Breast epithelium (tissue), 4 donors: Measurements from ENCODE around the gene RBP5. TPM values are rescaled to one million over a fixed set of nuclear protein-coding genes. Genes with fewer than 3 reads are reported as not detected.
"Not testable (repeated sequence)": the region's sequence is repeated elsewhere in the genome, so short reads cannot be mapped to it uniquely, and the experiment has no call there.

Source experiments
- DNase-seq, 2 donors: peaks; one replicate each; pipeline ENCODE4 v3.0.0-alpha.2; 2019; ENCODE audit warnings: low spot score in 2 of 2
- H3K27ac ChIP-seq, 2 donors: fragments of 200-600 bp; sonication (generic) in 1 of 2; one replicate each; pipeline ENCODE4 v1.5.1; 2016 to 2019; ENCODE audit warnings: mild to moderate bottlenecking in 1 of 2
- H3K27me3 ChIP-seq, 2 donors: fragments of 200-600 bp; sonication (generic) in 1 of 2; one replicate each; pipeline versions ENCODE4 v1.5.1 to v1.6.0; 2017 to 2019; ENCODE audit warnings: control low read depth in 1 of 2, mild to moderate bottlenecking in 1 of 2
- H3K36me3 ChIP-seq: fragments of 200-600 bp; one replicate; pipeline ENCODE4 v1.5.1; 2019
- H3K4me1 ChIP-seq, 2 donors: fragments of 200-600 bp; sonication (generic); one replicate each; pipeline ENCODE4 v1.5.1; 2016 to 2019; ENCODE audit warnings: control low read depth in 1 of 2
- H3K4me3 ChIP-seq, 3 donors: fragments of 200-600 bp; sonication (generic); 1 replicate in 2 of 3; 2 replicates in 1 of 3; pipeline ENCODE4 v1.5.1; 2016 to 2019; ENCODE audit warnings: mild to moderate bottlenecking in 3 of 3, moderate library complexity in 2 of 3
- H3K9me3 ChIP-seq, 2 donors: fragments of 200-600 bp; sonication (generic) in 1 of 2; one replicate each; pipeline ENCODE4 v1.5.1; 2016 to 2019; ENCODE audit warnings: control low read depth in 1 of 2
- POLR2A ChIP-seq: fragments of 450-650 bp; IDR thresholded peaks from one replicate; pipeline ENCODE4 v1.6.1; 2016; ENCODE audit warnings: antibody characterized with exemption, mild to moderate bottlenecking, moderate library complexity
- POLR2AphosphoS5 ChIP-seq, 3 donors: sonication (generic); formaldehyde crosslinking; IDR thresholded peaks; one replicate each; pipeline ENCODE4 v1.6.1; 2017; ENCODE audit warnings: antibody characterized with exemption in 3 of 3
- intact Hi-C: fragments of 100-400 bp; cut with DNase I; formaldehyde crosslinking; loops from one replicate; pipeline ENCODE4 v1.15.1; 2023; ENCODE audit warnings: low total_unique reads
- total RNA-seq, 3 donors: library from RNA; depleted of rRNA; stranded (reverse); fragments of >200 nt; gene quantifications; one replicate each; pipeline ENCODE4 v1.1.0, GENCODE V29; 2016
- TF ChIP-seq, protein P1 (sequence below), 3 donors: fragments of 450-650 bp; IDR thresholded peaks; one replicate each; pipeline ENCODE4 v1.5.1; 2016 to 2017; ENCODE audit warnings: antibody characterized with exemption in 3 of 3, mild to moderate bottlenecking in 3 of 3, moderate library complexity in 3 of 3

The RBP5 gene
- total RNA-seq, 3 donors from 2014 or later: 1.1 to 3.3 (median 2.9) TPM

DNA sequence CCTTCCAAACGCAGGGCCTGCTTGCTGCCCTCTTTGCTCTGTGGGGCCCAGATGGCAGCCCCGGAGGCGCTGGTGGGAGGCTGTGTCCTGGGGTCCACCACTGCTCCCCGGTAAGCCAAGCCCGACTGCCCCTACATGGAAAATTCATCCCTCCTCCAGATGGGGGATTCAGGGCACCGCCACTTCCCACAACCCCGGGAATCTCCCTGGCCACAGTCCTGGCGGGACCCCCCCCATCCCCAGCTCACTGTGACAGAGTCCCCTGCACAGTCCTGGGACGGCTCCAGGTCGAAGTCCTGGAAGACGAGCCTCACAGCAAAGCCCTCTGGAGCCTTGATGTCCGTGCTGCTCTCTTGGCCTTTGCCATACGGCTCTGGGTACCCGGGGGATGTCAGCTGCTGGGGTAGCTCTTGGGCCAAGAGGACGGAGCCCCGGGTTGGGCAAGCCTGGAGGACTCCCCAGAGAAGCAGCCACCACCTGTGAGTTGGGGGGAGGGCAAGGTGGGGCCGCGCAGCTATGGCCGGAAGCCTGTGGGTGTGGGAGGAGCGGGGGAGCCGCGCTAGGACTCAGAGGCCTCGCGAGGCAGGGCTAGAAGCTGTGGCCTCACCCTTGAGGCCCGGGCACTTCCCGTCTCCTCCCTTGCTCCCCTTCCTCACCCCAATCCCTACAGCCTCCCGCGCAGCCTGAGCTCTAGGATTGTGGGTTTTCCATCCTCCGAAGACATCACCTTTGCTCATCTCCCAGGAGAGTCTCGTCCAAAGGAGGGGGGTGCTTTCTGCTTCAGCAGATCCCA, 20.5 kb downstream of the RBP5 start:
- TF ChIP-seq POLR2AphosphoS5 (IDR thresholded peaks at IDR 0.05) (peak; percentile 15 to 51 (median 41)), POLR2A (peak; percentile 77)
- TF ChIP-seq, protein P1, sequence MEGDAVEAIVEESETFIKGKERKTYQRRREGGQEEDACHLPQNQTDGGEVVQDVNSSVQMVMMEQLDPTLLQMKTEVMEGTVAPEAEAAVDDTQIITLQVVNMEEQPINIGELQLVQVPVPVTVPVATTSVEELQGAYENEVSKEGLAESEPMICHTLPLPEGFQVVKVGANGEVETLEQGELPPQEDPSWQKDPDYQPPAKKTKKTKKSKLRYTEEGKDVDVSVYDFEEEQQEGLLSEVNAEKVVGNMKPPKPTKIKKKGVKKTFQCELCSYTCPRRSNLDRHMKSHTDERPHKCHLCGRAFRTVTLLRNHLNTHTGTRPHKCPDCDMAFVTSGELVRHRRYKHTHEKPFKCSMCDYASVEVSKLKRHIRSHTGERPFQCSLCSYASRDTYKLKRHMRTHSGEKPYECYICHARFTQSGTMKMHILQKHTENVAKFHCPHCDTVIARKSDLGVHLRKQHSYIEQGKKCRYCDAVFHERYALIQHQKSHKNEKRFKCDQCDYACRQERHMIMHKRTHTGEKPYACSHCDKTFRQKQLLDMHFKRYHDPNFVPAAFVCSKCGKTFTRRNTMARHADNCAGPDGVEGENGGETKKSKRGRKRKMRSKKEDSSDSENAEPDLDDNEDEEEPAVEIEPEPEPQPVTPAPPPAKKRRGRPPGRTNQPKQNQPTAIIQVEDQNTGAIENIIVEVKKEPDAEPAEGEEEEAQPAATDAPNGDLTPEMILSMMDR (IDR thresholded peaks at IDR 0.05): no peak
- Histone ChIP-seq H3K9me3 (no peaks in the 10 kb centered on the region), H3K4me3 (peak overlapping the region; percentile 64 to 88 (median 65)), H3K36me3 (no peaks in the 10 kb centered on the region), H3K27ac (peak overlapping the region; percentile 95 to 98), H3K27me3 (no peaks in the 10 kb centered on the region), H3K4me1 (no peaks in the 10 kb centered on the region)
- intact Hi-C loops: no loop called here
- peak; percentile 70 to 73 for DNase-seq

DNA sequence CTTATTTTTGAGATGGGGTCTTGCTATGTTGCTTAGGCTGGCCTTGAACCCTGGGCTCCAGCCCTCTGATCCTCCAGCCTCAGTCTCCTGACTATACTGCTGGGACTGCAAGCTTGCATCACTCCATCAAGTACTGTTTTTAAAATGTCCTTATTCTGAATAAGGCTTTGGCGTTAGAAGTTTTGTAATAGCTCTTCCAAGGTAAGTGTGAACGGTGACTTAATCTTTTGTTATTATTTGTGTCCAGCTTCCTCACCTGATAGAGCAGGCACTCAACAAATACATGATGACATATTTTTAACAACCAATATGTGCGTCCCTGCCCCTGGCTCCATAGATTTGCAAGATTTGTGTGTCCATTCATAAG, 21.1 kb downstream of the RBP5 start:
- no peak for TF ChIP-seq POLR2A
- TF ChIP-seq, protein P1 (IDR thresholded peaks at IDR 0.05): no peak
- no peak for TF ChIP-seq POLR2AphosphoS5 (IDR thresholded peaks at IDR 0.05)
- intact Hi-C loops: no loop called here
- peak overlapping the region; percentile 64 to 88 (median 65) for H3K4me3 ChIP-seq
- H3K9me3 ChIP-seq: no peaks in the 10 kb centered on the region
- H3K27me3 ChIP-seq: no peaks in the 10 kb centered on the region
- peak overlapping the region; percentile 95 to 98 for H3K27ac ChIP-seq
- DNase-seq: no peak
- no peaks in the 10 kb centered on the region for H3K36me3 ChIP-seq
- no peaks in the 10 kb centered on the region for H3K4me1 ChIP-seq

DNA sequence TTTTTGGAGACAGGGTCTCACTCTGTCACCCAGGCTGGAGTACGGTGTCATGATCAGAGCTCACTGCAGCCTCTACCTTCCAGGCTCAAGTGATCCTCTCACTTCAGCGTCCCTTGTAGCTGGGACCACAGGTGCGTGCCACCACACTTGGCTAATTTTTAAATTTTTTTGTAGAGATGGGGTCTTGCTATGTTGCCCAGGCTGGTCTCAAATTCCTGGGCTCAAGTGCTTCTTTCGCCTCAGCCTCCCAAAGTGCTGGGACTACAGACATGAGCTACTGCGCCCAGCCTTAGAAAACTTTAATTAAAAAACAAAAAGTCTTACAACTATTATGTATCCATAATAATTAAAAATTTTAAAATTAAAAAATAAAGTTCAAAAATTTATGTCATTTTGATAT, 21.5 kb downstream of the RBP5 start:
- DNase-seq, H3K36me3 ChIP-seq, H3K27me3 ChIP-seq, intact Hi-C loops, H3K9me3 ChIP-seq, H3K4me1 ChIP-seq: not testable (repeated sequence)
- H3K4me3 ChIP-seq: peak overlapping the region; percentile 64 to 88 (median 65)
- H3K27ac ChIP-seq: peak overlapping the region; percentile 45 to 95

DNA sequence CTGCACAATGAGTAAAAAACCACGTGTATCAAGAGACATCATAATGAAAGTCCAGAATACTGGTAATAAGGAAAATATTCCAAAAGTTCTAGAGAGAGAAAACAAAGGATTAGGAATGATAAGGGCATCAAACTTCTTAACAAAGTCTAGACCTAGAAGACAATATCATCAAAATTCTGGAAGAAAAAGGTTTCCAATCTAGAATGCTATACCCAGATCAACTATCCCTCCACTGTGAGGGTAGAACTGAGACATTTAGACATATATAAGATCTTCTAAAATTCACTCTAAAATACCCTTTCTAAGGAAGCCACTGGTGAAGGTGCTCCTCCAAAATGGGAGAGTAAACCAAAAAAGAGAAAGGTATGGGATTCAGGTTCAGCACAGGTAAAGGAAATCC, 22.6 kb downstream of the RBP5 start:
- intact Hi-C loops: no loop called here
- Histone ChIP-seq H3K9me3 (no peaks in the 10 kb centered on the region), H3K4me1 (no peaks in the 10 kb centered on the region), H3K4me3 (peak overlapping the region in 1 of 3 donors; percentile 3), H3K27ac (no peak overlapping the region), H3K36me3 (no peaks in the 10 kb centered on the region), H3K27me3 (no peaks in the 10 kb centered on the region)
- TF ChIP-seq POLR2AphosphoS5 (IDR thresholded peaks at IDR 0.05) (no peak), POLR2A (no peak)
- TF ChIP-seq, protein P1 (IDR thresholded peaks at IDR 0.05): no peak
- no peak for DNase-seq

DNA sequence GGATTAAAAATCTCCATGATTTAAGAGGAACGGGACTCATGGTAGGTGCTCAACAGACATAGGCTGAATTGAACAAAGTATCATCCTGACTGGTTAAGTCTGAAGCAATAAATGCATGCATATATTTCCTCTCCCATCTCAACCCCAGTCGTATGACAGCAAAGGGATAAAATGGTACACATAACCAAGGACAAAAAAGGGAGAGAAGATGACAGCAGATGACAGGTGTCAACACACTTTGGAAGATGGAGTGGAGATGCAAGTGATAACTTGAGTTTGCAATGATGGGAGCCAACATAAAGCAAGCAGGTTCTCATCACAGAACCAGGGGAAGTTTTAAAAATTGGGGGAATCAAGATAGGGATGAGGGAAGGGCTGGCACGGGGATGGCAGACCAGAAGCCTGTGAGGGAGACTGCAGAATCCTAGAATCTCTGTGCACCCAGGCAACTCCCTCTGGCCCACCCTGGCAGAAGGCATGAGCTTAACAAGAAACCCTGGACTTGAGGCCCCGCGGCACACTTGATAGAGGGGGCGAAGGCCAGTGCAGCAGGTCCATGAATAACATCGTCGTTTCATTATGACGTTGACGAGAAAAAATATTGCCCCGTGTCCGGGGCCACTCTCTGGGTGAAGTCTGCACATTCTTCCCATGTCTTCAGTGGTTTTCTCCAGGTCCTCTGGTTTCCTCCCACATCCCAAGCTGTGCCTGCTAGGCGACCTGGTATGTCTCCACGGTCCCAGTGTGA, 24.7 kb downstream of the RBP5 start:
- intact Hi-C loops: no loop called here
- no peak for DNase-seq

More for the DNA sequence above, 24.7 kb downstream of the RBP5 start:
- H3K36me3 ChIP-seq: no peaks in the 10 kb centered on the region
- no peaks in the 10 kb centered on the region for H3K27me3 ChIP-seq
- H3K27ac ChIP-seq: no peak overlapping the region
- H3K4me1 ChIP-seq: no peaks in the 10 kb centered on the region
- no peak for TF ChIP-seq POLR2AphosphoS5 (IDR thresholded peaks at IDR 0.05)
- TF ChIP-seq POLR2A: no peak
- TF ChIP-seq, protein P1 (IDR thresholded peaks at IDR 0.05): no peak
- no peaks in the 10 kb centered on the region for H3K9me3 ChIP-seq
- no peak overlapping the region for H3K4me3 ChIP-seq
